D721Med (cell line): ENCODE measurements around the gene SMARCD3.

Experiments used
- DNase-seq: peaks from one replicate; pipeline ENCODE4 v3.0.0; 2011; ENCODE audit warnings: low spot score; ENCODE audit not compliant: insufficient read length
- FAIRE-seq: peaks from 2 replicates; lab custom pipeline; 2011; peaks lifted over from hg19 to GRCh38; lab: Jason Lieb, UNC
- TF ChIP-seq, protein P1 (sequence below): IDR thresholded peaks from 2 replicates; pipeline ENCODE4 v1.5.1; 2012; ENCODE audit warnings: mild to moderate bottlenecking, control low read depth; ENCODE audit not compliant: insufficient read depth; ENCODE audit errors: missing control alignments

Gene SMARCD3

GRCh38 chr7:151207804-151208203 is 40.7 kb downstream of the SMARCD3 start:
- TF ChIP-seq, protein P1, sequence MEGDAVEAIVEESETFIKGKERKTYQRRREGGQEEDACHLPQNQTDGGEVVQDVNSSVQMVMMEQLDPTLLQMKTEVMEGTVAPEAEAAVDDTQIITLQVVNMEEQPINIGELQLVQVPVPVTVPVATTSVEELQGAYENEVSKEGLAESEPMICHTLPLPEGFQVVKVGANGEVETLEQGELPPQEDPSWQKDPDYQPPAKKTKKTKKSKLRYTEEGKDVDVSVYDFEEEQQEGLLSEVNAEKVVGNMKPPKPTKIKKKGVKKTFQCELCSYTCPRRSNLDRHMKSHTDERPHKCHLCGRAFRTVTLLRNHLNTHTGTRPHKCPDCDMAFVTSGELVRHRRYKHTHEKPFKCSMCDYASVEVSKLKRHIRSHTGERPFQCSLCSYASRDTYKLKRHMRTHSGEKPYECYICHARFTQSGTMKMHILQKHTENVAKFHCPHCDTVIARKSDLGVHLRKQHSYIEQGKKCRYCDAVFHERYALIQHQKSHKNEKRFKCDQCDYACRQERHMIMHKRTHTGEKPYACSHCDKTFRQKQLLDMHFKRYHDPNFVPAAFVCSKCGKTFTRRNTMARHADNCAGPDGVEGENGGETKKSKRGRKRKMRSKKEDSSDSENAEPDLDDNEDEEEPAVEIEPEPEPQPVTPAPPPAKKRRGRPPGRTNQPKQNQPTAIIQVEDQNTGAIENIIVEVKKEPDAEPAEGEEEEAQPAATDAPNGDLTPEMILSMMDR, result no peak
- FAIRE-seq, result no peak
- no peak for DNase-seq

GRCh38 chr7:151207315-151207714 is 41.2 kb downstream of the SMARCD3 start:
- FAIRE-seq, result no peak
- no peak for DNase-seq
- TF ChIP-seq, protein P1, result no peak

DNA sequence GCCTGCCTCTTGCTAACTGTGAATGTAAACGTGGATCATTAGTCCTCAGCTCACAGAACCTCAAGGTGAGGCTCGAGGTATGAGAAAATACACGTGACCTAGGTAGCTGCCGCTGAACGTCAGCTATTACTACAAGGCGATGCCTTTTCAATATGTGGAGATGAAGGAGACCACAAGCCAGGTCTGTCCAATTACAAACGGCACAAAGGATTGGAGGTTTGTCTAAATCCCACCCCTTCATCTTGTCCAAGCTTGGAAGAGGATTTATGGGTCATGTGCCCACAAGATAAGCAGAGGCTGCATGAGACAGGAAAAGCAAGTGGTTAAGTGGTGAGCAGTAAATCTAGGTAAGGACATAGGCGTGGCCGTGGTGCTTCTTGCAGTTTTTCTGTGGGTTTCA is 41.6 kb downstream of the SMARCD3 start:
- DNase-seq (no peak), FAIRE-seq (no peak)
- TF ChIP-seq, protein P1, result no peak

DNA sequence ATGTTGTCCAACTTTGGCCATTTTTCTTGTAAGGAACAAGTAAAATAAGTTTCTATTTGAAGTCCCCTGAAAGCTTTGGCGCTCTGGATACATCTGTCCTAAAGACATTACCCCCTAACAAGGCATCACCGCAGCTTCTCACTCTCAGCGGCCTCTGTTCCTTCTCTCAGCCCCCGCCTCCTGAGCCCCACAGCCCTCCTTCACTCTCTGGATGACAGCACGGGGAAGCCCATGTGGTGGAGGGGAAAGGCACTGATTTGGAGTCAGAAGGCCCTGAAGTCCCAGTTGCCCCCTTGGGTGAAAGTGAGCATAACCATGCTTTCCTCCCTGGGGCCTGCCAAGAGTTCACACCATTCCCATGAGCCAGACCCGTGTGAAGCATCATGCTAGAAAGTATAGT is 42.8 kb downstream of the SMARCD3 start:
- FAIRE-seq, result no peak

DNA sequence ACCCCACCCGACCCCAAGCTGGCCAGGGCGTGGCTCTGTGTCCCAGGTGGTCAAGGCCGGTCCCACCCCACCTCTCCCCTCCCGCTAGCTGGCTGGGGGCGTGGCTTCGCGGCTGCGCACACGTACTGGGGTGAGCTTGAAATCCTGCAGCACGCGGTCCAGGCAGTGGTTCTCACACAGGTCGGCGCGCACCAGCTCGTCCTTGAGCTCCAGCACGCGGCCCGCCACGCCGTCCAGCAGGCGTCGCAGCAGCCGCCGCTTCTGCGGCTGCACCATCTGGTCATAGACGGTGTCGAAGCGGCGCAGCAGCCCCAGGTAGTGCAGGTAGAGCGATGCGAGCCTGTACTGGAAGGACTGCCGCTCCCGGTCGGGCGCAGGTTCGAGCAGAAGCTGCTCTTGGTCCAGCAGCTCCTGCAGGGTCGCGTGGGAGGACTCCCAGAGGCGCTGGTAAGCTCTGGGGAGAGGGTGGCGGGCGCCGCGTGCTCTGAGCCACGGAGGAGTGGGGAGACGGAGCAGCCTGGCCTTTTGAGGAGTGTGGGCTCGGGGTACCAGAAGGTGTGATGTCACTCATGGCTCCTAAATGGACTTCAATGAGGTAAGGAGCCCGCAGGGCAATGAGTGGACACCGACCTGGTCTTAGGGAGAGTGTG is 44.0 kb downstream of the SMARCD3 start:
- FAIRE-seq, result no peak
- no peak for DNase-seq
- TF ChIP-seq, protein P1, result no peak

More for the DNA sequence above, 42.8 kb downstream of the SMARCD3 start:
- TF ChIP-seq, protein P1, result no peak
- no peak for DNase-seq

- FAIRE-seq (no peak), DNase-seq (no peak)
- TF ChIP-seq, protein P1, result no peak
Observed at GRCh38 chr7:151202836-151203235, 45.7 kb downstream of the SMARCD3 start.

DNA sequence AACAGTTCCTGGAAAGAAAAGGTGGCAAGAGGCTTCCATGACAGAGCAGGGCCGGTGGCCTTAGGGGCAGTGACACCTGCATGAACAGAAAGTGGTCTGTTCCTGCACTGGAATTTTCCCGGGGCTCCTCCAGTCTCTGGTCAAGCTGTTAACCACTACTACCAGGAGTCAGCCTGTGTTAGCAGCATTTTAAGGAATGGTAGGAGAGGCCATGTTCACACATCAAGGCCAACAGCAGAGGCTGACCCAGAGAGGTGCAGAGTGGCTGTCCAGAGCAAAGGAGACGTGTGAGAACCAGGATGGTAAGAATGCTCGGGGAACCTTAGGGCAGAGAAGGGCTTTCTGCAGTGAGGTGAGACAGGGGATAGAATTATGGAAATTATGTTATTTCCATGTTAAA is 46.7 kb downstream of the SMARCD3 start:
- no peak for DNase-seq
- TF ChIP-seq, protein P1, result no peak
- no peak for FAIRE-seq
